T-helper 1 cell treated with Interleukin-12 subunit alpha and Interleukin-12 subunit beta and Interleukin-4 antibody, amounts not matched to agents 30 μg/mL and 1 μg/mL, for 36 hours (primary cell): Measurements from ENCODE around the gene CRYBB1.
A peak's percentile ranks its signal among the peaks of the same experiment; 100 is the strongest.

Experiments used
- H3K27ac Mint-ChIP-seq: one replicate; pipeline ENCODE4 v1.8.0; 2021; ENCODE audit warnings: mild to moderate bottlenecking, mixed read lengths
- H3K27me3 Mint-ChIP-seq: one replicate; pipeline ENCODE4 v1.8.0; 2021; ENCODE audit warnings: low read depth, mixed read lengths
- H3K36me3 Mint-ChIP-seq: one replicate; pipeline ENCODE4 v1.8.0; 2021; ENCODE audit warnings: low read depth, mixed read lengths
- H3K4me1 Mint-ChIP-seq: one replicate; pipeline ENCODE4 v1.8.0; 2021; ENCODE audit warnings: low read depth, mixed read lengths
- H3K4me3 Mint-ChIP-seq: one replicate; pipeline ENCODE4 v1.8.0; 2021; ENCODE audit warnings: mild to moderate bottlenecking, moderate library complexity, mixed read lengths
- H3K9me3 Mint-ChIP-seq: one replicate; pipeline ENCODE4 v1.8.0; 2021; ENCODE audit warnings: mixed read lengths

The CRYBB1 gene

DNA sequence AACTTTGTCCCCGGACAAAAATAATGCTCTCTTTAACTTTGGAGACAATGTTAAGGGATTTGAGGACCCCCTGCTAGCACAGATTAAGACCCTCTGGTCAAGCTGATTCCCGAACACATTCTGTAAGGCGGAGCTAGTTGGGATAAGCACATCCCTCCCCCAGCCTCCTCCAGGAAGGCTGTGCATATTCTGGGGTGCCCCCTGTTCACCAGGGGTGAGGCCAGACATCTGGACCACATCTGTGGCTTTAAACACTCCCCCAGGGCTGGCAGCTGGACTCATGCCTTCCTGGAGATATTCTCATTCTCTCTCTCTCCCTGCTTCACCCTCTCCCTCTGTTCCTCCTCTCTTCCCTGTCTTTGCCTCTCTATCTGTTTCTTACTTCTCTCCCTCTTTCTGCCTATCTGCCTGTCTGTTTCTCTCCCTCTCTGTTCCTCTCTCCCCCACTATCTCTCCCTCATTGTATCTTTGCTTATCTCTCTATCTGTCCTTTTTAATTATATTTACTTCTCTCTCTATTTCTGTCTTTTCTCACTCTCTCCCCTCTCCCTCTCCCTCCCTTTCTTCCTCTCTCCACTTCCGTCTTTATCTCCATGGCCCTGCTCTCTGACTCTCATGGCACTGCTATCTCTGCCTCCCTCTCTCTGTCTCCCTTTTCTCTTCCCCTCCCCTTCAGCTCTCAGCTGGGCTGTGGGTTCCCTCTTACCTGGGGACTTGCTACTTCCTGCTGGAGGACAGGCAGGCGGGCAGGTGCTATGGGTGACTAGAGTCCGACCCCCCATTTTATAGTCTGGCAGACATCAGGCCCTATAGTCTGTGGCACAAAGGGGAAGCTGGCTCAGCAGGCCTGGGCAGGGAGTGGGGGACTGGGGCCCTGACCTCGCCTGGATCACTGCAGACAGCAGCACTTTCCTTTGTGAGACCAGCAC is at the start of gene CRYBB1:
TSS of gene CRYBB1 (minus strand) at position 757 of the 929 bp plus-strand sequence. CDS start 1,708 bp downstream, outside the sequence.
- no peaks in the 10 kb centered on the region for H3K36me3 Mint-ChIP-seq
- no peaks in the 10 kb centered on the region for H3K9me3 Mint-ChIP-seq
- no peak within 1 kb of the TSS for H3K4me3 Mint-ChIP-seq
- peak within 1 kb of the TSS; percentile 35 for H3K27ac Mint-ChIP-seq
- peaks cover 14% of the 10 kb centered on the region for H3K27me3 Mint-ChIP-seq
- H3K4me1 Mint-ChIP-seq: peaks cover 17% of the 10 kb centered on the region

DNA sequence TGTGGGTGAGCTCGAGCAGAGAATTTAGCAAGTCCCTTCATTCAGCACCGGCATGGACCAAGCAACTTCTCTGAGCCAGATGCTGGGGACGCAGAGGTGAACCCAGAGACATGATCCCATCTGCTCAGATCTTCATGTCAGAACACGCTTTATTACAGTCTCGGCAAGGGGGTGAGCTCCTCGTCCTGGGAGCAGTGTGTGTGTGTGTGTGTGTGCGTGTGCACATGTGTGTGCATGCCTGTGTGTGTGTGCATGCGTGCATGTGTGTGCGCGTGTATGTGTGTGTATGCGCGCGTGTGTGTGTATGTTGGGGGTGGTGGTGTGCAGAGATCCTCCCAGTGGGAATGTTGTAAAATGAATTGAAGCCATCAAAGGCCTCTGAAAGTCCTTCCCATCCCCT is 49.3 kb upstream of the CRYBB1 start:
- Mint-ChIP-seq H3K9me3 (no peaks in the 10 kb centered on the region), H3K4me3 (no peak overlapping the region), H3K27me3 (no peaks in the 10 kb centered on the region), H3K27ac (no peak overlapping the region), H3K4me1 (peaks cover 74% of the 10 kb centered on the region), H3K36me3 (peaks cover 61% of the 10 kb centered on the region)

DNA sequence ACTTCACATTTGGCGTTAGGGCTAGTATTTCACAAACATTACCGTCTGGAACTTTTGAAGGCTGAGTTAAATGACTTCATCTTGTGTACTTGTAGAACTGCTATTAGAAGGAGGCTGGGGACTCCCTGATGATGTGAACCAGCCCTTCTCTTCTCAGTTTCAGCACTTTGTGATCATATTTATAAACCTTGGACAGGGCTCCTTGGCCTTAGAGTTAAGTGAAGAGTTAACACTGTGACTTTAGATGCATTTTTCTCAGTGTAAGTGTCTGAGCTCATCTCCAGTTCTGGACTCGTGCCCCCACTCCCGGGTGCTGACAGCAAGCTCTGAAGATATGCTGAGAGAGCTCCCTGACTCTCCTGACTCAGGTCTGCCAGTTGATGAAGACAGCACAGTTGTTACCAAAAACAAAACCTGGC is 48.0 kb upstream of the CRYBB1 start:
- Mint-ChIP-seq H3K27me3 (no peaks in the 10 kb centered on the region), H3K27ac (peak overlapping the region; percentile 95), H3K4me1 (peaks cover 67% of the 10 kb centered on the region), H3K4me3 (no peak overlapping the region), H3K9me3 (no peaks in the 10 kb centered on the region), H3K36me3 (peaks cover 66% of the 10 kb centered on the region)

DNA sequence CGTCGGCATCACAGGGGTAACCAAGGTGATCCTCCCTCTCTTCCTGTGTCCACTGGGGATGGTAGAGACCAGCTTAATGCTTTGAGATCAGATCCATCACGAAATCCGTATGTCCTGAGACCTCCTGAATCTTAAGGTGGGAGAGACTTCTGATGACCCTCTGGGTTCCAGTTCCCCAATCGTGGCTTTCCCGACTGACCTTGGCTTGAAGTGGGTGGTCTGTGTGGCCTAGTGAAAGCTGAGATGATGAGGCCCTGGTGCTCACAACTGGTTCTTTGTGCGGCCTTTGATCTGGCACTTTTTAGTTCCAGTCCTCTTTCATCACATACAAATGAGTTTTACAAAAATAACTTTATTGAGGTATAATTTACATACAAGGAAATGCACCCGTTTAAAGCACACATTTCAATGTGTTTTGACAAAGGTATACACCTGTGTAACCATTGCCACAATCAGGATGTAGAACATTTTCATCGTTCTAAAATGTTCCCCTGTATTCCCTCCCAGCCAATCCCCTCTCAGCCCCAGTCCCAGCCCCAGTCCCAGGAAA is 45.6 kb upstream of the CRYBB1 start:
- H3K4me1 Mint-ChIP-seq: peaks cover 61% of the 10 kb centered on the region
- H3K36me3 Mint-ChIP-seq: peaks cover 60% of the 10 kb centered on the region
- peak overlapping the region; percentile 71 for H3K27ac Mint-ChIP-seq
- H3K27me3 Mint-ChIP-seq: no peaks in the 10 kb centered on the region
- H3K9me3 Mint-ChIP-seq: no peaks in the 10 kb centered on the region
- H3K4me3 Mint-ChIP-seq: no peak overlapping the region

DNA sequence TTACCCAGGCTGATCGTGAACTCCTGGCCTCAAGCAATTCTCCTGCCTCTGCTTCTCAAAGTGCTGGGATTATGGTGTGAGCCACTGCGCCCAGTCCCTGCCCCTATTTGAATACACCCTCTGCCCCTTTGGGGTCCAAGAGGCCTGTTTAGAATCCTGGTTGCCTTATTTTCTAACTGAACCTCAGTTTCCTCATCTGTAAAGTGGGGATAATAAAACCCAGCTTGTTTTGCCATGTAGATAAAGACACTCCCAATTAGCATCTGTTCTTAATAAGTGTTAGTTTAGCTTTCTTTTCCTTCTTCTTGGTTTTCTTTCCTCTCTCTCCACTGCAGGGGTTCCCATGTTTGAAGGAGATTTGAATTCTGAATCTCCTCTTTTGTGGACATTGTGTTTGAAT is 44.3 kb upstream of the CRYBB1 start:
- peaks cover 56% of the 10 kb centered on the region for H3K4me1 Mint-ChIP-seq

GRCh38 chr22:26660961-26661578 is 43.2 kb upstream of the CRYBB1 start:
- Mint-ChIP-seq H3K4me1 (peaks cover 55% of the 10 kb centered on the region), H3K9me3 (no peaks in the 10 kb centered on the region)

More for the DNA sequence above, 44.3 kb upstream of the CRYBB1 start:
- Mint-ChIP-seq H3K27me3 (no peaks in the 10 kb centered on the region), H3K27ac (no peak overlapping the region), H3K9me3 (no peaks in the 10 kb centered on the region), H3K36me3 (peaks cover 53% of the 10 kb centered on the region), H3K4me3 (peak overlapping the region; percentile 12)

GRCh38 chr22:26660356-26660755 is 42.5 kb upstream of the CRYBB1 start:
- Mint-ChIP-seq H3K4me1 (peaks cover 48% of the 10 kb centered on the region), H3K4me3 (no peak overlapping the region), H3K36me3 (peaks cover 46% of the 10 kb centered on the region), H3K27me3 (no peaks in the 10 kb centered on the region), H3K27ac (peak overlapping the region; percentile 70), H3K9me3 (no peaks in the 10 kb centered on the region)

More at GRCh38 chr22:26660961-26661578, 43.2 kb upstream of the CRYBB1 start:
- Mint-ChIP-seq H3K36me3 (peaks cover 47% of the 10 kb centered on the region), H3K4me3 (peak overlapping the region; percentile 65), H3K27me3 (no peaks in the 10 kb centered on the region), H3K27ac (peak overlapping the region; percentile 70)

DNA sequence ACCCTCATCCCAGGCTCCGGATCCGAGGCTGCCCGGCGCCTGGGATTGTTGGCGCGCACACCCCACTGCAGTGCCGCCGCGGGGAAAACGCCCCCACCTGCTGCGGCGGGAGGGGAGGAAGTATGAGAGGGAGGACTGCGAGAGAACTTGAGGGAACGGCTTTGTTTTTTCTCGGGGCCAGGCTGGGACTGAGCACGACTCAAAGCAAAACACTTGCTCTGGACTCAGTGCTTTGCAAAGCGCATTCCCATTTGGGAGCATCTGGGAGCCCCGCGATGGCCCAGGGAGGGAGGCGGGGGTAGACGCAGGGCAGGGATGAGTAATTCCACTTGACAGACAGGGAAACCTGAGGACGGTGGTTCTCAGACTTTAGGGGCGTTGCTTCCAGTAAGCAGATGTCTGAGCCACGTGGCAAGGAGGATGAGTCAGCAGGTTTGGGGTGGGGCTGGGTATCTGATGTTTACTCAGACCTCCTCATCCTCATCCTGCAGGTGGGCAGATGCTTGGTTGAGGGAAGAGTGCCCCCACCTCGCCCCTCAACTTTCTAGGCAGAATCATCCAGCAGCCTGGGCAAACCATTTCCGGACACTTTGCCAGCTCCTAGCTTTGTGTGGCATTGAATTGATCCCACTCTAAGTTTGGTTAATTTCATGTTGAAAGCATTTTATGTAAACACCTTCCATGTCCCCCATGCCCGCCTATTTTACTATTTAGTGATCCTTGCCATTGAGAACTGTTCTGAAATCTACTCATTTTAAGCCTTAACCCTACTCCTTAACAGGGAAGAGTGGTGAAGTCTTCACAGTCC is 41.0 kb upstream of the CRYBB1 start:
- Mint-ChIP-seq H3K27ac (peak overlapping the region; percentile 92), H3K27me3 (peaks cover 10% of the 10 kb centered on the region), H3K4me3 (peak overlapping the region; percentile 96), H3K9me3 (no peaks in the 10 kb centered on the region), H3K4me1 (peaks cover 38% of the 10 kb centered on the region), H3K36me3 (peaks cover 36% of the 10 kb centered on the region)

GRCh38 chr22:26658161-26658560 is 40.3 kb upstream of the CRYBB1 start:
- Mint-ChIP-seq H3K27ac (peak overlapping the region; percentile 92), H3K27me3 (peaks cover 16% of the 10 kb centered on the region), H3K36me3 (peaks cover 30% of the 10 kb centered on the region)

DNA sequence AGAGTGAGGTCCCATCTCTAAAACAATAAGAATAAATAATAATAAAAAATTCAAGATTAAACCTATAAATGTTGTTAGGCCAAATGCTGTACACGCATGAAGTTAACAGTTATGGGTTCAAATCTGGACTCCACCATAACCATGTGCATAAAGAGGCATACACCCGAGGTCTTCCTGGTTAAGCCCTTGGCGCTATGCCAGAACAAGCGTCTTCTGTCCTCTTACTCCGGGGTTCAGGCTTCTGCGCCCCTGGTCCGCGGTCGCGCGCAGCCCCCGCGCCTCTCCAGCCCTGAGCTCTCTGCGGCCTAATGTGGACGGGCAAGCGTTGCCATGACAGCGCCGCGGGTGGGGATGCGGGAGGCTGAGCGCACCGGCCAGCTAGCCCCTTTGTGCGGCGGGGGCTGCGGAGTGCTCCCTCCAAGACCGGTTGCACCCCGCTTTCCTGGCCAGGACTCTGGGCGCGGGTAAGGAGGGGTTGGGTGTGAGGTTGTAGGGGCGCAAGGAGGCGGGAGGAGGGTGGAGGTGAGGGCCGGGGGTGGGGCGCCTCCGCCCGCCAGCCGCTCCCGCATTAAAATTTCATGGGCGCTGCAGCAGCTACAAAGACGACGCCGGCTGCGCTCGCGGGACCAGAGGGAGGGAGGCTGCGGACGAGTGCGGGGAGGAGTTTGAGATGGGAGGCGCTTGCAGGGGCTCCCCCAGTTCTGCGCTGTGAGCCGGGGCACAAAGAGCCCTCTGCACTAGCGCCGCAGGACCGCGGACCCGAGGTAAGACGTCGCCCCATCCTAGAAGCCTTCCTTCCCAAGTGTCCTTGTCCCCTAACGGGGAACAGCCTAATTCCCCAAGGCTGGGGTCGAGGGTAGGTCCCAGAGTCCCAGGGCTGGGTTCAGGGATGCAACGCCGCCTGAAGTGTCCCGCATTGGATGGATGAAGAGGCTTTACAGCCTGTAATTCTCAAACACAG is 39.3 kb upstream of the CRYBB1 start, which contains the start of gene MIAT:
TSS of gene MIAT (plus strand) at position 698 of the 961 bp plus-strand sequence.
- H3K4me1 Mint-ChIP-seq: peaks cover 24% of the 10 kb centered on the region
- H3K36me3 Mint-ChIP-seq: peaks cover 20% of the 10 kb centered on the region
- H3K9me3 Mint-ChIP-seq: no peaks in the 10 kb centered on the region
- H3K27ac Mint-ChIP-seq: peak within 1 kb of the TSS; percentile 92
- H3K27me3 Mint-ChIP-seq: peaks cover 16% of the 10 kb centered on the region
- peak within 1 kb of the TSS; percentile 96 for H3K4me3 Mint-ChIP-seq

More at GRCh38 chr22:26658161-26658560, 40.3 kb upstream of the CRYBB1 start:
- Mint-ChIP-seq H3K4me3 (peak overlapping the region; percentile 96), H3K9me3 (no peaks in the 10 kb centered on the region), H3K4me1 (peaks cover 31% of the 10 kb centered on the region)

GRCh38 chr22:26651815-26652214 is 34.0 kb upstream of the CRYBB1 start:
- Mint-ChIP-seq H3K9me3 (no peaks in the 10 kb centered on the region), H3K27ac (no peak overlapping the region), H3K4me3 (no peak overlapping the region), H3K27me3 (peaks cover 23% of the 10 kb centered on the region), H3K4me1 (peaks cover 38% of the 10 kb centered on the region), H3K36me3 (no peaks in the 10 kb centered on the region)

- H3K4me1 Mint-ChIP-seq: peaks cover 47% of the 10 kb centered on the region
Measured at GRCh38 chr22:26650722-26651421, 33.0 kb upstream of the CRYBB1 start.

More at GRCh38 chr22:26650722-26651421, 33.0 kb upstream of the CRYBB1 start:
- no peaks in the 10 kb centered on the region for H3K36me3 Mint-ChIP-seq
- H3K27me3 Mint-ChIP-seq: peaks cover 23% of the 10 kb centered on the region
- H3K4me3 Mint-ChIP-seq: no peak overlapping the region
- H3K9me3 Mint-ChIP-seq: no peaks in the 10 kb centered on the region
- H3K27ac Mint-ChIP-seq: no peak overlapping the region
